GM19239 (cell line): Measurements from ENCODE around the gene SPNS2.

ENCODE experiments used
- DNase-seq: peaks from one replicate; pipeline ENCODE4 v3.0.0; 2011; ENCODE audit warnings: low spot score; ENCODE audit not compliant: insufficient read length
- FAIRE-seq: peaks from 2 replicates; lab custom pipeline; 2011; peaks lifted over from hg19 to GRCh38; lab: Jason Lieb, UNC

Gene SPNS2

DNA sequence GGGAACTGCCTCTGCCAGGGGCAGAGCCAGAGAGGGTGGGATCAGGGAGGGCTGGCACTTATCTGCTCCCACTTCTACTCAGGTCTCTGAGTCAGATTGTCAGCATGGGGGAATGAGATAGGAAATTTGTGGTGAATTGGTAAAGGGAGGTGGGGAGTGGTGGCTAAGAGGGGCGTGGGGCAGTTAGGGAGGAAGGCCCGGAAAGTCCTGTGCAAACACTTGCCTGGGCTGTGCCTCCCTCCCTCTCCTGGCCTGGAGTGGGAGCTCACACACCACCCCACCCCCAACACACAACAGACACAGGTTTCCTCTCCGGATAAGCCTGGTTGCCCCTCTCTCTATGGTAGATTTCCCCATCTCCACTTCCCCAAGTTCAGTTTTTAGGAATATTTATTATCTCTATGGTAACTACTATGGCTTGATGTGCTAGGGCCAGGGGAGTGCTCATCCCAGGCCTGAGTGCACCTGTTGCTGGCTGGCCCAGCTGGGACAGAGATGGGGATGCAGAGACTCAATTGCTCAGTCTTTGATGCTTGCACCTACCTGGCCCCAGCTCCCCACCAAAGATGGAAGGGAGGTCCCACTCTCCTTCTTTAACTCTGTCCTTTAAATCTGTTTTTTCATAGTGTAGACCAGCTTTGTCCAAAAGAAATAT, 2.7 kb downstream of the SPNS2 start:
- DNase-seq (no peak), FAIRE-seq (no peak)

DNA sequence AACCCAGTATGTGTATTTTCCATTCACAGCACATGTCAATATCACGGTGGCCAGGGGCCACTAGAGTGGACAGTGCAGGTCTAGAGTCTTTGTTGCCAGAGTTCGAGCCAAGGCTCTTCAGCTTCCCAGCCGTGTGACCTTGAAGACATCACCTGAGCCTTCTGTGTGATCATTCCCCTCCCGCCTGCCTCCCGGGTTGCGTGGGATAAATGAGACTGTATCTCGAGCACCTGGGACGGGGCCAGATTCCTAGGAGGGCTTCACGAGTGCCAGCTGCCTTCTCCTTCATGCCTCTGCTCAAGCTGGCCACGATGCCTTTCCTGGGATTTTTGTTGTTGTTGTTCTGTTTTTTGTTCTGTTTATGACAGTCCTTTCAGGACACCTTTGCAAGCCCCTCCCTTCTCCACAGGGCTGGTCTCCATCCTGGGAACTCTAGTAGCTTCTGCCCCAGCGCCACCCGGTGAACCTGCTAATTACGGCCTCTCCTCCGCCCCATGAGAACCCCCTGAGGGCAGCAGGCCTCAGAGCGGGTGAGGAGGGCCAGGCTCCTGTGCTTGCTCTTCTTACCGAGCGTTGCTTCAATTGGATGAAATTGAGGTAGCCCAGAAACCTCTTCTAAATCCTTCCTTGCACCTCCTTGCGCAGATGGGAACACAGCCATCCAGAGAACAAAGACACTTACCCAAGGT, 3.9 kb downstream of the SPNS2 start:
- FAIRE-seq = no peak

DNA sequence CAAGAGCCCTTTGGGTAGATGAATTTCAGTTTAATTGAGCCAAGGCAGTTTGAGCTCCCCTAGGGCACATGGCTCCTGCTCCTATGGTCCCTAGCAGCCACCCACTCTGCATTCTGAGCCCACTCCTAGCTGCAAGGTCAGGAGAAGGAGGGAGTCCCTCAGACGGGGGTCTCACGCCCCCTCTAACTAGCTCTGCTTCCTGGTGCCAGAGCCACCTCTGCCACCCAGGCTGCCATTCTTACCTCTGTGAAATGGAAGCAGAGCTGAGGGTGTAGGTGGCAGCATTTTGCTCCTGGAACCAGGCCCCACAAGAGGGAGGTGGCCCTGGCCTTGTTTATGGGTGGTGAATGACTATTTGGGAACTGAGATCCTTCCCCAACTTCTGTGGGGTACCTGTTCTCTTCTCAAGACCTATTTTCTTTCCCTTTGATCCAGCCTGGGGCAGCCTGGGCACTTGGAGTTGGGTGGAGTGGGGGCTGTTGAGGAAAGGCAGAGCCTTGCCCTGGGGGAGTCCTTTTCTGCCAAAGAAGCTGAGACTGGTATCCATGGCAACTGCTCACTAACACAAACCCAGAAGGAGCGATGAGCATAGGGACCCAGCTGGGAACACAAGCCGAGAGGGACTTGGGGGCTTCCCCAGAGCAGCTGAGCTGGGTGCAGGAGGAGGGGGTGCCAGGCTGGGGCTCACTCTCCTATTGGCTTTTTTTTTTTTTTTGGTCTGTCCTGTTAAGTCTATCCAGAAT, 4.8 kb downstream of the SPNS2 start:
- FAIRE-seq (no peak), DNase-seq (no peak)

More for the DNA sequence above, 3.9 kb downstream of the SPNS2 start:
- no peak for DNase-seq

DNA sequence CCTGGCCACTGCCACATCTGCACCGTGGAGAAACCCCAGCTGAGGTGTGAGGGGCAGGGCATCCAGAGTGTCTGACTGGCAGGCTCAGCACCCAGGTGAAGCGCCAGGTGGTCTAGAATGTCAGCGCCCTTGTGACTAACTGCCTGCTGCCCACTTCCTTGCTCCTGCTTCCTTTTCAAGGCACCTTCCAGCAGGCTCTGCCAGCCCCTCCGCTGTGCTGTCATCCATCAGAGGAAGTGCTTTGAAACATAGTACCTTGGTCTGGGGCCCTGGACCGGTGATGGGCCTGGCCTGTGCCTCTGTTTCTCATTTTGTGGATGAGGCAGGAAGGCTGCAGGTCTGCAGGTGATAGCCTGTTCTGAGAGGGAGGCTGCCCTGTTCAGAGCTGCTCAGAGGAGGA, 5.5 kb downstream of the SPNS2 start:
- DNase-seq (no peak), FAIRE-seq (no peak)

DNA sequence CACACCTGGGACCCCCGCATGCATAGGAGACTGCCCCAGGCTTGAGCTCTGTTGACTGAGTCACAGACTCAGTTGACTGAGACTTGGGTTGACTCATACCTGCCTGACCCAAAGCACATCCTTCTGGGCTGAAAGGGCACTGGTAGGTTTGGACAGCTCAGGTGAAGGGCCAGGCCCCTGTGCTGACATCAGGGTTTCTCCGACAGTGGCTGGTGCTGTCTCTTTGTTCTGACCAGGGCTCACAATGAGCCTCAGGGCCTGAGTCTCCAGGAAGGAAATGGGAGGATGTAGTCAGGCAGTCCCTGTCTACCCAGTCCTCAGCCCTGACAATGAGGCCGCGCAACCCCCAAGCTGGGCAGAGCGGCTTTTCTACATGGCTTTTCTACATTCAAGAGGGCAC, 6.5 kb downstream of the SPNS2 start:
- no peak for DNase-seq
- FAIRE-seq = no peak

DNA sequence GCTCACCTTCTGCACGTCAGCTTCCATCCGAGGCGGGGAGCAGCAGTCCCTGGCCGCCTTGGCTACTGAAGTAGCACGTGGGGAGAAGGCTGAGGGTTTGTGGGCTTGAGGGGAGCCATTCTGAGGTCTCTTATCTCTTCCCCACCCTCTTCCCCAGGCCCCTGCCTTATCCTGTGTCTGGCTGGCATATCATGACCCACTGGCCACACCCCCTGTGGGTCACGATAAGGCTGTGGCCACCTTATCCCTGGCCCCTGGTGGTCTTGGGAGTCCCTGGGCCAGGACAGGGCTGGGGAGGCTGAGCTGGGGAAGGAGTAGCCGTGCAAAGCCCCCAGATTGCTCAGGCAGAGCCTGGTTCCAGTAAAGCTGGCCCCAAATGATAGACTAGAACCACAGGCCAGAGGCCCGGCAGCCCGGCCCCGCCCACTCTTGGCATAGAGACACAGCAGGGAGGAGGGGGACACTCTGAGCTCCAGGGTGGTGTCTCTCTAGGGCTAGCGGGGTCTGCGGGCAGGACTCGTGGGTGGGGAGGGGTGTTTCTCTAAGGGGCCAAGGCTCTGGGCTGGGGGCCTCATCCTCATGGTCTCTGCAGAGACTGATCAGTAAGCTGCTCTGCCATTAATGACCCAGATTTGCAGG, 7.6 kb downstream of the SPNS2 start:
- no peak for DNase-seq
- no peak for FAIRE-seq

DNA sequence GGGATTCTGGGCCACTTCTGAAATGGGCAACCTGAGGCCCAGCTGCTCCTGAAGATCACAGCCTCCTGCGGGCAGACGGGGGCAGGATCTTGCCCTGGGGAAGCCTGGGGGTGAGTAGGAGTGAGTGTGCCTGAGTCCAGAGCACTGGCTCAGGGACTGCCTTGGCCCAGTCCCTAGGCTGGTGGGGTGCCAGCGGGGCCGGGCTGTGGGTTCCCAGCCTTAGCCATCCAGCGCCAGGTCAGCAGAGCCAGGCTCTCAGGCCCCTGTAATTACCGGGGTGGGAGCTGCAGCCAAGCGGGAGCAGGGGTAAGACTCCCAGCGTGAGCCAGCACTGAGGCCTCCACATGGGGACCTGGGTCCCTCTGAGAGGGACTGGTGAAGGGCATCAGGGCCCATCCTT, 8.2 kb downstream of the SPNS2 start:
- DNase-seq = no peak
- FAIRE-seq = no peak

DNA sequence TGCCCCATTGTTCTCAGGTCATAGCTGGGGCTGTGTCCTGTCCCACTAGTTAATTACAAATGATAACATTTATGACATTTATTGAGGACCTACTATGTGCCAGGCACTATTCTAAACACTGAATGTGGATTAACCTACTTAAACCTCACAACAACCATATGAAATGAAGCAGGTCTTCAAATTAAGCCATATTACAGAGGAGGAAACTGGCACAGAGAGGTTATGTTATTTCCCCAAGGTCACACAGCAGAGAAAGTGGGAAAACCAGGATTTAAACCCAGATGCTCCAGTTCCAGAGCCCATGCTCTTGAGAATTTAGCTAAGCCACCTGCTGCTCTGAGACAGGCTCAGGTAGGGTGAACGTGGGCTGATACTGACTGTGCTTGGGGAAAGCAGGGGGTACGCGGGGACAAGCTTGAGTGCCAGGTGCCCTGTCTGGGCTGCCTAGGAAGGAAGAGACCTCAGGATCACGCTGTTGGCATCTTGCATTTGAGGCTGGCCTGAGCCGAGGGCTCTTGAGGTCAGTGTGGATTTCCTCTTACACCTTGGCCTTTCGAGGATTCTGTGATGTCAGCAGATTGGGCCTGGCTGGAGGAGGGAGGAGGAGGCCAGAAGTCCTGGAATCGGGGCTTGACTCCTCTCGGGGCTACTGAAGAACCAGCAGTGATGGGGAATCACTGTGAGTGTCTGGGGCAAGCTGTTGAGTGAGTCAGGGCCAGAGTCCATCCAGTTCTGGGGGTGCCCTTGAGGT, 8.9 kb downstream of the SPNS2 start:
- no peak for FAIRE-seq
- no peak for DNase-seq

DNA sequence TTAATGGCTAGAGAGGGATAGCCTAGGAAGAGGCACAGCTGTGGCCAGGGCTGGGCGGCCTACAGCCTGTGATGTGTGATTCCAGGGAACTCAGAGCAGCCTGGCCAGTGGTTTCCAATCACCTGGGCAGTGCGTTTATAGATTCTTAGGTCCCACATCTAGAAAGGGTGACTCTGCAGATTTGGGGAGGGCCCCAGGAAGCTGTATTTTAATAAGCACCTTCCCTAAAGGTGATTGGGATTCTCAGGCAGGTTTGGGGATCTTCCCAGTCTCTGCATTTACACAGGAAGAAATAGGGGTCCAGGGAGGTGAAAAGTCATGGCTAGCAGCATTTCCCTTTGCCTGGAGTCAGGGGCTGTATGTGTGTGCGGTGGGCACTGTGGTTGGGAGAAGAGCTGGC, 9.5 kb downstream of the SPNS2 start:
- FAIRE-seq (no peak), DNase-seq (no peak)

DNA sequence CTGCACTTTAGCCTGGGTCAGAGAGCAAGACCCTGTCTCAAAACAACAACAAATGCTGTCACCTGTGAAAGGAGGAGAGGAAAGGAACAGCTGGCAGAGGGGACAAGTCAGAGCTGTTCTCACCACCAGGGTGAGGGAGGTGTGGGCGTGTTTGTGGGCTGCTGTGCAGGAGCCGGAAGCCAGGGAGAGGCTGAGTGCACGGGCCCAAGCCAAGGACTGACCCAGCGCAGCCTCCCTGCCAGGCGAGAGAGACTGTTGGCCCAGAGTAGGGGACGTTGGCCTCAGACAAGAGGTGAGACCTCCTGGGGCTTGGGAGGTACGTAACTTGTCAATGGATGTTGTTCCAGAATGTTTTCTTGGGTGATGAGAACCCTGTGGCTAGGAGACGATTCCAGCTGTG, 10.7 kb downstream of the SPNS2 start:
- DNase-seq = peak; percentile 75

DNA sequence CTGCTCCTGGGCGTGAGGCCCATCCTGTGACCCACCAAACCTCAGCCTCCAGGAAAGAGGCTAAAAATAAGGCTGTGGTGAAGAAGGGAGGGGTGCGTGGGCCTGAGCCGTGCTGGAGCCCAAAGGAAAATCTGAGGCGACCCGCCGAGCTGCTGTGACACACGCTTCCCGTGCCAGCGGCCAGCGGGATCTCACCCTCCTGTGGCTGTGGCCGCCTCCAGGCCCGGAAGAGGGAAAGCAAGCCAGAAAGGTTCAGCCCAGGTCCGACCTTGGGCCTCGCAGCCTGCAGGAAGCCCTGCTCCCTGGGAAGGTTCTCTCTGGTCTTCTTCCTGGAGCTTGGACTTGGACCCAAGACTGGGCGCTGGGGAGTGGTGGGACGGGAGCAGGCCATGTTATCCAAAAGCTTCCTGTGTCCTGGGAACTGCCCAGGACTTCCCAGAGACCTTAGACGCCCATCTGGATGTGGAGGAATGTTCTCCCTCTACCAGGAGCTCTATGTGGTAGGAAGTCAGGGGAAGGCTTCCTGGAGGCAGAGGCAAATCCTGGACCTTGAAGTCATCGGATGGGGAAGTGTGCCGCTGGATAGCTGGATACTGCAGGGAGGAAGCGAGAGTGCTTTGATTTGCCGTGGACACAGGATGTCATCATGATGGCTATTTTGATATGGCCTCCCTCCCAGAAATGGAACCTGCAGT, 11.4 kb downstream of the SPNS2 start:
- FAIRE-seq (no peak), DNase-seq (no peak)

More for the DNA sequence above, 10.7 kb downstream of the SPNS2 start:
- FAIRE-seq = peak; percentile 35

DNA sequence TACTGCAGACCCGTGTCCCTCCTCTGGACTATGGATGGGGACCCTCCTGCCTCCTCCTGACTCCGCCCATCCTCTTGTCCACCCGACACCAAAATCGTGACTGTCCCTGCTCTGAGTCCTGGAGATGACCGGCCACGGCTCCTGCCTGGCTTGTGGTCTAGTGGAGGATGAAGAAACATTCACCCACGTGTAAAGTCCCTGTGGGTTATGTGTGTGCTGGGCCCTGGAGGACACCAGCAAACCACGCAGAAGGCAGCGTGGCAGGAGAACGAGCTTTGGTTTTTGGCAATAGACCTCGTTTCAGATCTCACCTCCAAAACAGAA, 11.9 kb downstream of the SPNS2 start:
- no peak for DNase-seq
- no peak for FAIRE-seq

DNA sequence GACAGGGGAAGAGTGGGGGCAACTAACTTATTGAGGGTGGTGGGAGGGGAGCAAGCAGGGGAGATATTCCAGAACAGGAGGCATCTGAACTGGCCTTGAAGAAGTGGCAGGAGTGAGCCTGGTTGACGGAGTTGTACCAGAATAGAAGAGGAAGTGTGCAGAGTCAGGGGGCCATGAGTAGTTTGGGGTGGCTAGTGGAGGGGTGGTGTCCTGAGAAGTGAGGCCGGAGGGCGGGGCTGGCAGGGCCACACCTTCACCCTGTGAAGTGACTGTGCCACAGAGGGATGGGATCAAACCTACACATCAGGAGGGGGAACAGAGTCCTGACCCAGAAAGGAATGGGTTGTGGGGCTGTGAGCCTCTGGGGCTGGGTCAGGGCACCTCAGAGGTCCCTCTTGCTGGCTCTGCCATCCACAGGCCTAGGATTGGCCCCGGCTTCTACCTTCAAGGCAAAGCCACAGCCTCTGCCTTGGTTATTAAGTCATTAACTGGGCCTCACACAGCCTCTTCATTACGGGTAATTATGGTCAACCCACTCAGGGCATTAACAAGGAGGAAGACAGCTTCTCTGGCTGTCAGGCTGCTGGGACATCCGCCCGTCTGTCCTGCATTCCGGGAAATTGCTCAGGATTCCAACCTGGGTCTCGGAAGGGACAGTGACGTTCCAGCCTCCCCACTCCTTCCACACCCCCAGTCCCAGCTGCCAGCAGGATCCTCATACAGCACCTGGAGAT, 12.7 kb downstream of the SPNS2 start:
- no peak for DNase-seq
- no peak for FAIRE-seq

DNA sequence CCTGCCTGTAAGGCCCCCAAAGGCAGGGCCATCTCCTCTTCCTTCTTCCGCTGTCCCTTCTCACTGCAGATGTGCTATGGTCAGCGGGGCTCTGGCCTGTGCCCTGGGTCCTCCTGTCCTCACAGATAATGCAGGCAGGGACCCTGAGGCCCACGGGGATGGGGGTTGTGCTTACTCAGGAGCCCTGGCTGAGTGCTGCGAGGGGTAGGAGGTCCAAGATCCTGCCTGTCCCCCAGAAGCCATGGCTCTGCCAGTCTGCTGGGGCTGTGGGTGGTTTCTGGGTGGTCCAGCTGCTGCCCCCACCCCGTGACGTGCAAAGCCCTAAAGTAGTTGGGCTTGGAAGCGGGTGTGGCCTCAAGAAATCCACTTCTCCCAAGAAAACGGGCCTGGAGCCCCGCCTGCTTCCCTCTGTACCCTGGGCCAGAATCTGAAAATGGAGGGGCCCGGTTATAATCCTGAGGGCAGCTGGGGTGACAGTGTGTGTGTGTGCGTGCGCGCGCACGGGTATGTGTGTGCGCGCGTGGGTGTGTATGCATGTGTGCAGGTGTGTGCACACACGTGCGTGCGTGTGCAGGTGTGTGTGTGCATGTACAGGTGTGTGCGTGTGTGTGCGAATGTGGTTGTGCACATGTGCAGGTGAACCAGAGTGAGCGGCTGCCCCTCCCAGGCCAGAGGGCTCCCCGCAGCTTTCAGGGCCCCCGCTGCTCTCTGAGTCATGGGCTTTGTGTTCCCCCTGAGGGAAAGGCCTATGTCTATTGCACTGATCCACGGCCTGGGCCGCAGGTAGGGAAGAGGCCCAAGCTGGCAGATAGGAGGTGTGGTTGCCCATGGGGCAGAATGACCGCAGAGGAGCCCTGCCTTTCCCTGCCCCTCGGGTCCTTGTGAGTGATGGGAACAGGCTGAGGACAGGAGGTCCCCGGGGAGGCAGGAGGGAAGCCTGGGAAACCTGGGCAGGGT, 13.8 kb downstream of the SPNS2 start:
- FAIRE-seq = no peak
- DNase-seq = no peak

DNA sequence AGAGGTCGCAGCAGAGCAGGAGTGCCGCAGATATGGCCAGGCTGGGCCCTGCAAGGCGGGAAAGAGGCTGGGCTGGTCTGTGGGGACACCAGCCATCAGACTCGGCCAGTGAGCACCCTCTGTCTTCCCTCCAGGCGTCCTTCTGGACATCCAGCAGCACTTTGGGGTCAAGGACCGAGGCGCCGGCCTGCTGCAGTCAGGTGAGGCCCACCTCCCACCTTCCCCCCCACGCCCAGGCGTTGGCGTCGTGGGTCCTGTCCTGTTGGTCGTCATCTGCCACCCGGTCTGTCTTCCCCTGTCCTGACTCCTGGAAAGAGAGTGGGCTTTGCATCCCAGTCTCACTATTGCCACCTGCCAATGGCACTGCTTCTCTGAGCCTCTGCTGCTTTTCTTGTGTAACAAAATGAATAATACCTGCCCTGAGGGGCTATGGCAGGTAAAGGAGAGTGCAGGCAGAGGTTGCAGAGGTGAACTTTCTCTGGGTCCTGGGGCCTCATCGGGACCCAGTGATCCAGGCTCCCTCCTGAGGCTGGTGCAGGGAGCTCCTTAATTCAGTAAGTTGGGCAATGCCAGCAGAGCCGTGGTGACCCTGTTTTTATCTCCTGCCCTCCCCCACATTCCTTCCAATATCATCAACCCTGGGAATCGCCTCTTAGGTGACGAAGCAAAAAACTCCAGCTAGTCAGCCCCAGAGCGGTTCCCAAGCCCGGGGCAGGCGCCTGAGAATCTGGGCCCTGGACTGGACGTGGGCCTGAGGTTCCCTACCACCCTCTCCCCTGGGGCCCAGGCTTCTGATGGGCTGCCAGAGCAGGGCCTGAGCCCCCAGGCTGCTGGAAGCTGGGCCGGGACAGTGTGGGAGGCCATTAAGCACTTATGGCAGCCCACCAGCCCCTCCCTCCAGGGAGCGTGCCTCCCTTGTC, 14.7 kb downstream of the SPNS2 start:
- FAIRE-seq = no peak

DNA sequence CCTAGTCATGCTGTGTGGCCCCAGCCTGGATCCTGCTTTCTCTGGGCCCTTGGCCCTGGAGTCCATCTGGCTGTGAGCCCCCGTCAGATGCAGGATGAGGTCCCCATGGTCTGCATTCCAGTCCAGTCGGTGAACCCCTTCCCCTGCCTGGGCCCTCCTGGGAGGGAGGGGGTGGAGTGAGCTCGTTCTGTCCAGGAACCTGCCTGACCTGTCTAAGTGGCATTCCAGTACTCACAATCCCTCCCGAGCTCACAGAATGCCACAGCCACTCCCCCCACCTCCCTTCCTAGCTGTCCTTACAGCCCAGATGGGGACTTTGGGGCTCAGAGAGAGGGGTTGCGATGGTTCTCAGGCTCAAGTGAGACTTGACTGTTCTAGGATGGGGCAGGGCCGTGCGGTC, 15.5 kb downstream of the SPNS2 start:
- no peak for FAIRE-seq
- DNase-seq = no peak

More for the DNA sequence above, 14.7 kb downstream of the SPNS2 start:
- DNase-seq = no peak

DNA sequence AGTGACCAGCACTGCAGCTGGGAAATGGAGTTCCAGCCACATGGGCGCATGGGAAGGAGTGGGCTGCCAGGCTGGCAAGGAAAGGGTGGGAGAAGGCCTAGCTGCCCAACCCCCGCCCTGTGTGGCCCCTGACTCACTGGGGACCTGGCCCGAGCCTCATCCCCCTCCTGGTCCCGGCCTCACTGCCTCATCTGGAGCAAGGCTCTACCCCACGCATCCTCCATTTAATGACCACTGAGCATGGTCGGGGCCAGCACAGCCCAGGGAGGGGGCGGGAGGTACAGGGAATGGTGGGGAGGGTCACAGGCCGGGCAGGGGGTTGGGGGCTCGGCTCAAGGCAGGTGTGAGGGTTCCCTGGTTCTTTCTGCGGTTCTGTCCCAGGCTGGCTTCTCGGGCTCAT, 16.1 kb downstream of the SPNS2 start:
- DNase-seq (no peak), FAIRE-seq (no peak)
